ENCODE data around the gene CCNY. TPM values are rescaled to one million over a fixed set of nuclear protein-coding genes. Genes with fewer than 3 reads are reported as not detected.

Gene CCNY
- total and polyA plus RNA-seq, 2 experiments from 2014 or later, result 38.9 to 79.9 TPM

GRCh38 chr10:35465673-35466072, 129.4 kb downstream of the CCNY start:
- no peak overlapping the region for H3K4me3 ChIP-seq

GRCh38 chr10:35466170-35466569, 129.9 kb downstream of the CCNY start:
- Histone ChIP-seq H3K27ac (peak overlapping the region; percentile 30), H3K4me1 (ENCODE audit: low read depth) (peaks cover 56% of the 10 kb centered on the region), H3K4me3 (no peak overlapping the region), H3K36me3 (no peaks in the 10 kb centered on the region), H3K27me3 (no peaks in the 10 kb centered on the region), H3K9me3 (ENCODE audit: low read depth) (no peaks in the 10 kb centered on the region)
- TF ChIP-seq, protein P1, sequence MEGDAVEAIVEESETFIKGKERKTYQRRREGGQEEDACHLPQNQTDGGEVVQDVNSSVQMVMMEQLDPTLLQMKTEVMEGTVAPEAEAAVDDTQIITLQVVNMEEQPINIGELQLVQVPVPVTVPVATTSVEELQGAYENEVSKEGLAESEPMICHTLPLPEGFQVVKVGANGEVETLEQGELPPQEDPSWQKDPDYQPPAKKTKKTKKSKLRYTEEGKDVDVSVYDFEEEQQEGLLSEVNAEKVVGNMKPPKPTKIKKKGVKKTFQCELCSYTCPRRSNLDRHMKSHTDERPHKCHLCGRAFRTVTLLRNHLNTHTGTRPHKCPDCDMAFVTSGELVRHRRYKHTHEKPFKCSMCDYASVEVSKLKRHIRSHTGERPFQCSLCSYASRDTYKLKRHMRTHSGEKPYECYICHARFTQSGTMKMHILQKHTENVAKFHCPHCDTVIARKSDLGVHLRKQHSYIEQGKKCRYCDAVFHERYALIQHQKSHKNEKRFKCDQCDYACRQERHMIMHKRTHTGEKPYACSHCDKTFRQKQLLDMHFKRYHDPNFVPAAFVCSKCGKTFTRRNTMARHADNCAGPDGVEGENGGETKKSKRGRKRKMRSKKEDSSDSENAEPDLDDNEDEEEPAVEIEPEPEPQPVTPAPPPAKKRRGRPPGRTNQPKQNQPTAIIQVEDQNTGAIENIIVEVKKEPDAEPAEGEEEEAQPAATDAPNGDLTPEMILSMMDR (IDR thresholded peaks at IDR 0.05; ENCODE audit: low read depth, low read length), result no peak
- DNase-seq (ENCODE audit: low read depth in 1 of 2, low spot score in 1 of 2), result no peak

More at GRCh38 chr10:35465673-35466072, 129.4 kb downstream of the CCNY start:
- no peak for DNase-seq (ENCODE audit: low read depth in 1 of 2, low spot score in 1 of 2)
- Histone ChIP-seq H3K36me3 (no peaks in the 10 kb centered on the region), H3K27ac (peak overlapping the region; percentile 30), H3K9me3 (ENCODE audit: low read depth) (no peaks in the 10 kb centered on the region), H3K4me1 (ENCODE audit: low read depth) (peaks cover 56% of the 10 kb centered on the region), H3K27me3 (no peaks in the 10 kb centered on the region)
- TF ChIP-seq, protein P1 (IDR thresholded peaks at IDR 0.05; ENCODE audit: low read depth, low read length), result no peak

DNA sequence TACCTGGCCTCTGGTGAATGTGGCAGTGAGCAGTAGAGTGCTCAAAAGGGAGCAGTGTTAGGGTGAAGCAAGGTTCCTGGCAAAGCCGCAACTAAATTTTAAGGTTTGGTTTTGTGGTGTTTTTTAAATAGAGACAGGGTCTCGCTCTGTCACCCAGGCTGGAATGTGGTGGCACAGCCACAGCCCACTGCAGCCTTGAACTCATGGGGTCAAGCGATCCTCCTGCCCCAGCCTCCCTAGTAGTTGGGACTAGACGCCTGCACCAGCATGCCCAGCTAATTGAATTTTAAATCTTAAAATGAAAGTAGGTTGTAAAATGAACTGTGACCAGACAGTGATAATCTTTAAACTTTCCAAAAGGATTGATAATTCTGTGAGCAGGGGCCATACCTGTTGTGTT, 130.4 kb downstream of the CCNY start:
- TF ChIP-seq, protein P1 (IDR thresholded peaks at IDR 0.05; ENCODE audit: low read depth, low read length), result no peak
- H3K36me3 ChIP-seq, result no peaks in the 10 kb centered on the region
- H3K27ac ChIP-seq, result no peak overlapping the region
- H3K27me3 ChIP-seq, result no peaks in the 10 kb centered on the region
- H3K9me3 ChIP-seq (ENCODE audit: low read depth), result no peaks in the 10 kb centered on the region
- no peak for DNase-seq (ENCODE audit: low read depth in 1 of 2, low spot score in 1 of 2)
- no peak overlapping the region for H3K4me3 ChIP-seq
- H3K4me1 ChIP-seq (ENCODE audit: low read depth), result peaks cover 57% of the 10 kb centered on the region

DNA sequence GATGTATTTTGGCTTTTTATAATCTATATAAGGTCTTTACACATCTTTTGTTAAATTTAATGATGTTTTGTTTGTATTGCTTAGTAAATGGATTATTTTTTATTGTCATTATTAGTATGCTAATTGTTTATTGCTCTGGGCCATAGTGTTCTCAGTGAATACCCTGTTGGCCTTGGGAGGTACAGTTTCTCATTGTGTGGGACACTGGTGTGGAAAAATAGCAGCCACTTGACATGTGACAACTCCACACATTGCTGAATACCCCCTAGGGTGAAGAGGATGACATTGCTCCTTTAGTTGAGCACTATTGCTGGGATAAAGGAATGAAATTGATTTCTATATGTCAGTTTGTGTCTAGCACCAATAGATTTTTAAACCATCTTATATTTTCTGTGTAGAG, 130.9 kb downstream of the CCNY start:
- Histone ChIP-seq H3K9me3 (ENCODE audit: low read depth) (no peaks in the 10 kb centered on the region), H3K27ac (no peak overlapping the region), H3K36me3 (no peaks in the 10 kb centered on the region), H3K4me1 (ENCODE audit: low read depth) (peaks cover 54% of the 10 kb centered on the region), H3K4me3 (no peak overlapping the region), H3K27me3 (no peaks in the 10 kb centered on the region)
- DNase-seq (ENCODE audit: low read depth in 1 of 2, low spot score in 1 of 2), result no peak
- TF ChIP-seq, protein P1 (IDR thresholded peaks at IDR 0.05; ENCODE audit: low read depth, low read length), result no peak

- TF ChIP-seq, protein P1 (IDR thresholded peaks at IDR 0.05; ENCODE audit: low read depth, low read length), result no peak
- H3K27ac ChIP-seq, result peak overlapping the region; percentile 37
- no peaks in the 10 kb centered on the region for H3K27me3 ChIP-seq
- DNase-seq (ENCODE audit: low read depth in 1 of 2, low spot score in 1 of 2), result peak; percentile 50 to 52
- H3K4me1 ChIP-seq (ENCODE audit: low read depth), result peaks cover 32% of the 10 kb centered on the region
- H3K36me3 ChIP-seq, result no peaks in the 10 kb centered on the region
- no peak overlapping the region for H3K4me3 ChIP-seq
- H3K9me3 ChIP-seq (ENCODE audit: low read depth), result no peaks in the 10 kb centered on the region
These were observed 134.1 kb downstream of the CCNY start for GRCh38 chr10:35470248-35470924.

All from cardiac muscle cell (in vitro differentiated cells and primary cell).